SU-DHL-6 (cell line): ENCODE measurements around the gene GCH1.
"Not testable (repeated sequence)": the region's sequence is repeated elsewhere in the genome, so short reads cannot be mapped to it uniquely, and the experiment has no call there.

Experiments used
- H2AFZ ChIP-seq: fragments of 200-600 bp; sonication (generic); 2 replicates; pipeline ENCODE4 v1.6.1; 2014; ENCODE audit warnings: low read depth, mild to moderate bottlenecking, moderate library complexity, mixed read lengths, antibody characterized with exemption, low read length; ENCODE audit not compliant: severe bottlenecking
- H3F3A ChIP-seq: fragments of 200-600 bp; shearing (Covaris generic); 2 replicates; pipeline ENCODE4 v1.6.0; 2016; ENCODE audit warnings: antibody characterized with exemption, mild to moderate bottlenecking; ENCODE audit not compliant: insufficient read depth
- H3K27ac ChIP-seq: fragments of 200-600 bp; sonication (generic); 2 replicates; pipeline ENCODE4 v1.5.1; 2016; ENCODE audit warnings: low read depth, mild to moderate bottlenecking, low read length, moderate library complexity, mixed read lengths
- H3K27me3 ChIP-seq: fragments of 200-600 bp; sonication (generic), shearing (Covaris generic); 2 replicates; pipeline ENCODE4 v1.6.0; 2014; ENCODE audit warnings: mild to moderate bottlenecking, low read length
- H3K36me3 ChIP-seq: fragments of 200-600 bp; sonication (generic); 2 replicates; pipeline ENCODE4 v1.6.1; 2014; ENCODE audit warnings: mild to moderate bottlenecking, low read length, mixed read lengths
- H3K4me2 ChIP-seq: fragments of 300-600, 200-600 bp; shearing (Covaris generic), sonication (generic); 2 replicates; pipeline ENCODE4 v1.6.0; 2014; ENCODE audit warnings: low read length, low read depth, mild to moderate bottlenecking; ENCODE audit not compliant: poor library complexity, severe bottlenecking
- H3K4me3 ChIP-seq: fragments of 200-600 bp; sonication (generic); 2 replicates; pipeline ENCODE4 v1.5.1; 2014; ENCODE audit warnings: antibody characterized with exemption, low read length, mild to moderate bottlenecking, mixed read lengths; ENCODE audit not compliant: insufficient read depth, poor library complexity, severe bottlenecking
- H3K79me2 ChIP-seq: fragments of 200-600 bp; sonication (generic); 2 replicates; pipeline ENCODE4 v1.6.1; 2014; ENCODE audit warnings: mild to moderate bottlenecking, low read length, moderate library complexity; ENCODE audit not compliant: insufficient read depth
- H3K9ac ChIP-seq: fragments of 200-600 bp; sonication (generic); 2 replicates; pipeline ENCODE4 v1.7.0; 2014; ENCODE audit warnings: mild to moderate bottlenecking, low read length
- H3K9me2 ChIP-seq: fragments of 200-600 bp; sonication (generic); replicated peaks from 2 replicates; pipeline ENCODE4 v1.6.1; 2014; ENCODE audit warnings: low read length; ENCODE audit not compliant: insufficient read depth
- H3K9me3 ChIP-seq: fragments of 200-600 bp; sonication (generic); 2 replicates; pipeline ENCODE4 v1.6.1; 2014; ENCODE audit warnings: low read length, mixed read lengths; ENCODE audit not compliant: insufficient read depth
- H4K20me1 ChIP-seq: fragments of 200-600 bp; sonication (generic); 2 replicates; pipeline ENCODE4 v1.6.1; 2014; ENCODE audit warnings: low read depth, mild to moderate bottlenecking, antibody characterized with exemption, low read length, moderate library complexity, mixed read lengths
- EZH2phosphoT487 ChIP-seq: fragments of 200-600 bp; sonication (generic), shearing (Covaris generic); conservative IDR thresholded peaks from 2 replicates; pipeline ENCODE4 v1.6.1; 2018; ENCODE audit warnings: mild to moderate bottlenecking, antibody characterized with exemption, low read length, moderate library complexity, mixed read lengths
- TF ChIP-seq, protein P1 (sequence below): fragments of 200-600 bp; sonication (generic); IDR thresholded peaks from one replicate; pipeline ENCODE4 v1.5.1; 2017; ENCODE audit warnings: antibody characterized with exemption, mild to moderate bottlenecking, low read length, moderate library complexity; ENCODE audit not compliant: insufficient read depth, poor library complexity, severe bottlenecking

Gene GCH1

DNA sequence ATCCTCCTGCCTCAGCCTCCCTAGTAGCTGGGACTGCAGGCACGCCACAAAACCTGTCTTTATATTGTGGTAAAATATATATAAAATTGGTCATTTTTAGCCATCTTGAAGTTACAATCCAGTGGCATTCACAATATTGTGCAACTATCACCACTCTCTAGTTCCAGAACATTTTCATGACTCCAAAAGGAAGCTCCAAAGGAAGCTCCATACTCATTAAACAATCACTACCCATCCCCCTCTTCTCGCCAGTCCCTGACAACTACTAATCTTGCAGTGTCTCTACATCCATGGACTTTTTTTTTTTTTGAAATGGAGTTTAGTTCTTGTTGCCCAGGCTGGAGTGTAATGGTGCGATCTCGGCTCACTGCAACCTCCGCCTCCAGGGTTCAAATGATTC, 3.1 kb downstream of the GCH1 start:
- Histone ChIP-seq H3K27ac (no peak overlapping the region), H3K4me2 (no peak overlapping the region), H3K9me3 (no peaks in the 10 kb centered on the region)

DNA sequence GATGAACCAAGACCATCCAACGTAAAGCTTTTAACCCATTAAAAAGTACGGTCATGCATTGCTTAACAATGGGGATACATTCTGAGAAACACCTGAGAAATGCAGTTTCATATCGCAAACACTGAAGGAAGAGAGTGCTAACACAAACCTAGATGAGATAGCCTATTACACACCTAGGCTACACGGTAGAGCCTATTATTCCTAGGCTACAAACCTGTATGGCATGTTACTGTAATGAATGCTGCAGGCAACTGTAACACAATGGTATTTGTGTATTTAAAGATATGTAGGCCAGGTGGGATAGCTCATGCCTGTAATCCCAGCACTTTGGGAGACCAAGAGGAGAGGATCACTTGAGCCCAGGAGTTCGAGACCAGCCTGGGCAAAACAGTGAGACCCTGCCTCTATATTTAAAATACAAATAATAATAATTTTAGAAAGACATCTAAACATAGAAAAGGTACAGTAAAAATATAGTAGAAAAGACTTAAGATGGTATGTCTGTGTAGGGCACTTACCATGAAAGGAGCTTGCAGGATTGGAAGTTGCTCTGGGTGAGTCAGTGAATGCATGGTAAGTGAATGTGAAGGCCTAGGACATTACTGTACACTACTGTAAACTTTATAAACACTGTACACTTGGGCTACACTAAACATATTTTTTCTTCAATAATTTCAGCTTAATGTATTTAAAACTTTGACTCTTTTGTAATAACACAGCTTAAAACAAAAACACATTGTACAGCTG, 4.6 kb downstream of the GCH1 start:
- not testable (repeated sequence) for H3K36me3 ChIP-seq, H3K27ac ChIP-seq, H3K4me3 ChIP-seq, H3K79me2 ChIP-seq, H3K27me3 ChIP-seq, H3K4me2 ChIP-seq, H3K9me2 ChIP-seq, H3F3A ChIP-seq, H4K20me1 ChIP-seq, H2AFZ ChIP-seq, H3K9me3 ChIP-seq, H3K9ac ChIP-seq

More for the DNA sequence above, 3.1 kb downstream of the GCH1 start:
- Histone ChIP-seq H3F3A (0 out of 2 replicates have a peak, but pooled peaks cover 1% of the 10 kb centered on the region), H3K36me3 (no peaks in the 10 kb centered on the region), H4K20me1 (no peaks in the 10 kb centered on the region), H3K9me2 (no peaks in the 10 kb centered on the region), H2AFZ (no peak overlapping the region), H3K4me3 (no peak overlapping the region), H3K27me3 (no peaks in the 10 kb centered on the region), H3K9ac (no peak overlapping the region), H3K79me2 (peaks cover 8% of the 10 kb centered on the region; the same call in 1 of the 2 replicates)
- TF ChIP-seq, protein P1, sequence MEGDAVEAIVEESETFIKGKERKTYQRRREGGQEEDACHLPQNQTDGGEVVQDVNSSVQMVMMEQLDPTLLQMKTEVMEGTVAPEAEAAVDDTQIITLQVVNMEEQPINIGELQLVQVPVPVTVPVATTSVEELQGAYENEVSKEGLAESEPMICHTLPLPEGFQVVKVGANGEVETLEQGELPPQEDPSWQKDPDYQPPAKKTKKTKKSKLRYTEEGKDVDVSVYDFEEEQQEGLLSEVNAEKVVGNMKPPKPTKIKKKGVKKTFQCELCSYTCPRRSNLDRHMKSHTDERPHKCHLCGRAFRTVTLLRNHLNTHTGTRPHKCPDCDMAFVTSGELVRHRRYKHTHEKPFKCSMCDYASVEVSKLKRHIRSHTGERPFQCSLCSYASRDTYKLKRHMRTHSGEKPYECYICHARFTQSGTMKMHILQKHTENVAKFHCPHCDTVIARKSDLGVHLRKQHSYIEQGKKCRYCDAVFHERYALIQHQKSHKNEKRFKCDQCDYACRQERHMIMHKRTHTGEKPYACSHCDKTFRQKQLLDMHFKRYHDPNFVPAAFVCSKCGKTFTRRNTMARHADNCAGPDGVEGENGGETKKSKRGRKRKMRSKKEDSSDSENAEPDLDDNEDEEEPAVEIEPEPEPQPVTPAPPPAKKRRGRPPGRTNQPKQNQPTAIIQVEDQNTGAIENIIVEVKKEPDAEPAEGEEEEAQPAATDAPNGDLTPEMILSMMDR: no peak
- TF ChIP-seq EZH2phosphoT487: no peak

DNA sequence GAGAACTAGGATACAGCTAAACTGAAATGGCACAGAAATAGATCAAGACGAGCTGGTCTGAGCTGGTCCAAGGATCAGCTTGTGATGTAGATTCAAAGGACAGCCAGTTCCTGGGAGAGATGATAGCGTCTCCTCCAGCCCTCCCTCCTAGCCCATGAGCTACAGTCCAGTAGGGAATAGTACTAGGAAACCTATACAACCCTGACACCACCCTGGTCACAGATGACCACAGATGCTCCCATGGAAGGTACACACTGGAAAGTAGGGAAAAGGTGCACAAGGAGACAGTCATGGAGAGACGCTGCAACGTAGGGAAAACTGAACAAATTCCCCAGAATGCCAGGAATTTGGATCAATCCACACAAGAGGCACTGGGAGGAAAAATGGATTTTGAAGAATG, 6.9 kb downstream of the GCH1 start:
- H3K36me3 ChIP-seq: no peaks in the 10 kb centered on the region
- H4K20me1 ChIP-seq: no peaks in the 10 kb centered on the region
- H3K4me2 ChIP-seq: no peak overlapping the region
- H3K79me2 ChIP-seq: 0 out of 2 replicates have a peak, but pooled peaks cover 3% of the 10 kb centered on the region
- H3K9me2 ChIP-seq: no peaks in the 10 kb centered on the region
- H3K4me3 ChIP-seq: no peak overlapping the region
- H3K9me3 ChIP-seq: no peaks in the 10 kb centered on the region
- TF ChIP-seq, protein P1: no peak
- TF ChIP-seq EZH2phosphoT487: no peak
- no peak overlapping the region for H2AFZ ChIP-seq
- H3K9ac ChIP-seq: no peak overlapping the region
- H3K27me3 ChIP-seq: no peaks in the 10 kb centered on the region
- no peak overlapping the region for H3K27ac ChIP-seq
- H3F3A ChIP-seq: no peaks in the 10 kb centered on the region

DNA sequence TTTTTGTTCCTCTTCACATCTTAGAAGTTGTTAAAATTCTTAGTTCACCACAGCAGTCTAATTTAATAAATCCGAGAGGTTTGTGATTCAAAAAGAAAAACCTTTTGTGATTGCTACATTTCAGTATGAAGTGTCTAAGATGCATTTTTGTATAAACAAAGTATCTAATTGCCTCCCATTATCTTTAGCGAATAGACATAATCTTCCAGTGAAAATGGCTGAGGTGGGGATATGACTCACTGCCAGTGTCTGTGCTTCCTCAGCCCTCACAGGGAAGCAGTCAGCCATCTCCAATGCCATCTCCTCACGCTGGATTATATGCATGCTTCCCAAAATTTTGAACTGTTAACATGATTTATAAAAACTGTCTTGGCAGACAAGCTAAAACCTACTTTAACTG, 7.6 kb downstream of the GCH1 start:
- 0 out of 2 replicates have a peak, but pooled peaks cover 3% of the 10 kb centered on the region for H3K79me2 ChIP-seq
- H4K20me1 ChIP-seq: no peaks in the 10 kb centered on the region
- H2AFZ ChIP-seq: no peak overlapping the region
- no peaks in the 10 kb centered on the region for H3K9me3 ChIP-seq
- no peaks in the 10 kb centered on the region for H3F3A ChIP-seq
- H3K4me2 ChIP-seq: no peak overlapping the region
- H3K27ac ChIP-seq: no peak overlapping the region
- no peak for TF ChIP-seq EZH2phosphoT487
- TF ChIP-seq, protein P1: no peak
- H3K9me2 ChIP-seq: no peaks in the 10 kb centered on the region
- H3K27me3 ChIP-seq: no peaks in the 10 kb centered on the region
- no peaks in the 10 kb centered on the region for H3K36me3 ChIP-seq
- H3K9ac ChIP-seq: no peak overlapping the region
- H3K4me3 ChIP-seq: no peak overlapping the region
